Spinal cord (tissue), 10 donors: ENCODE data around the gene PHLPP1. TPM values are rescaled to one million over a fixed set of nuclear protein-coding genes. Genes with fewer than 3 reads are reported as not detected.
A peak's percentile ranks its signal among the peaks of the same experiment; 100 is the strongest.

ENCODE experiments used
- DNase-seq, 6 donors: peaks; one replicate each; pipeline versions ENCODE4 v3.0.0 to v3.0.0-alpha.2; 2013 to 2015; ENCODE audit warnings: low spot score in 6 of 6, low read depth in 4 of 6
- H3K27ac ChIP-seq: one replicate; pipeline ENCODE4 v1.5.1; 2013; ENCODE audit warnings: low read depth, low read length, control low read depth
- H3K27me3 ChIP-seq: one replicate; pipeline ENCODE4 v1.6.1; 2013; ENCODE audit warnings: low read length; ENCODE audit not compliant: control insufficient read depth, insufficient read depth
- H3K36me3 ChIP-seq: one replicate; pipeline ENCODE4 v1.6.1; 2013; ENCODE audit warnings: low read length; ENCODE audit not compliant: control insufficient read depth, insufficient read depth
- H3K4me1 ChIP-seq: one replicate; pipeline ENCODE4 v1.6.1; 2013; ENCODE audit warnings: low read length; ENCODE audit not compliant: control insufficient read depth, insufficient read depth
- H3K4me3 ChIP-seq: one replicate; pipeline ENCODE4 v1.5.1; 2013; ENCODE audit warnings: low read depth, low read length, control low read depth
- H3K9me3 ChIP-seq: one replicate; pipeline ENCODE4 v1.6.1; 2013; ENCODE audit warnings: low read length; ENCODE audit not compliant: control insufficient read depth, insufficient read depth
- WGBS: methylation state at CpG from one replicate; pipeline ENCODE4 v1.1.5; 2013; ENCODE audit warnings: missing lambda C conversion rate; ENCODE audit not compliant: insufficient coverage; 5-methylcytosine and 5-hydroxymethylcytosine counted together
- polyA plus RNA-seq, 2 donors: library from polyadenylated mRNA; unstranded; fragments of 120-200 nt; gene quantifications; one replicate each; pipeline ENCODE4 v1.2.1, GENCODE V29; 2013; ENCODE audit not compliant: insufficient read length in 2 of 2
- total RNA-seq, 2 donors: library from RNA; depleted of rRNA in 1 of 2; stranded (reverse); fragments of 120-200 nt in 1 of 2; fragments of >200 nt in 1 of 2; gene quantifications; one replicate each; pipeline versions ENCODE4 v1.2.3 to v1.2.4, GENCODE V29; 2013 to 2014
- donor health status: healthy.

Gene PHLPP1
- total and polyA plus RNA-seq, 4 donors = 31.9 to 62.2 (median 47.5) TPM

DNA sequence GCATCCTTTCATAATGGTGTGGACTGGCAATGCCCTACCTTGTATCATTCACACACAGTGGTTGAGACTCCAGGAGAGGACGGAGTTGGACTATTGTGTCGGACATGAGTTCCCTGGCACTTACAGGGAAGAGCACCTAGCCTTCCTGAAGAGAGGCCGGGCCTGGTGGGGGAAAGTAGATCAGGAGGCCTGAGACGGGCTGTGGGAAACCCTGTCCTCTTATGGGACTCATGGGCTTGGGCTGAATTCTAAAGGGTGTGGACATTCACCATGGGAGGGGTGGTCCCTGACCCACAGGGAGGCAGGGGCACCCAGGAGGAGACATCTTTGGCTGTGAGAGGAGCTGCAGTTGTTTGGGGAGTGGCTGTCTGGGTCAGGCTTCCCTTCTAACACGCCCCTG, 286.5 kb downstream of the PHLPP1 start:
- H3K4me1 ChIP-seq = no peaks in the 10 kb centered on the region
- H3K27ac ChIP-seq = no peak overlapping the region
- no peaks in the 10 kb centered on the region for H3K27me3 ChIP-seq
- no peaks in the 10 kb centered on the region for H3K9me3 ChIP-seq
- no peak overlapping the region for H3K4me3 ChIP-seq
- H3K36me3 ChIP-seq = no peaks in the 10 kb centered on the region
- WGBS = 94% methylated on average over 5 of the region's 5 CpGs
- DNase-seq = no peak

DNA sequence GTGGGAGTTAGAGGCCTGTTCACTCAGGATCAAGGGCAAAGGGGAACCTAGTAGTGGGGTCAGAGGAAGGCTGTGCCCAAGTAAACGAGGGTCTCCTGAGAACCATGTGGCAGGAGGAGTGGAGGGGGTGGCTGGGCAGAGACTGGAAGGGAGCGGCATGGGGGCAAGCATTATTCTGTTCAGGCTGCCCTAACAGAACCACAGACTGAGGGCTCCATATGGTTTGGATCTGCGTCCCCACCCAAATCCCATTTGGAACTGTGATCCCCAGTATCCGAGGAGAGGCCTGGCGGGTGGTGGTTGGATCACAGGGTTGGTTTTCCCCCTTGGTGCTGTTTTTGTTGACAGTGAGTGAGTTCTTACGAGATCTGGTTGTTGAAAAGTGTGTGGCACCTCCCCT, 287.0 kb downstream of the PHLPP1 start:
- DNase-seq = no peak
- Histone ChIP-seq H3K27me3 (no peaks in the 10 kb centered on the region), H3K27ac (no peak overlapping the region), H3K36me3 (no peaks in the 10 kb centered on the region), H3K9me3 (no peaks in the 10 kb centered on the region), H3K4me3 (no peak overlapping the region), H3K4me1 (no peaks in the 10 kb centered on the region)
- WGBS = 92% methylated on average over 4 of the region's 6 CpGs

DNA sequence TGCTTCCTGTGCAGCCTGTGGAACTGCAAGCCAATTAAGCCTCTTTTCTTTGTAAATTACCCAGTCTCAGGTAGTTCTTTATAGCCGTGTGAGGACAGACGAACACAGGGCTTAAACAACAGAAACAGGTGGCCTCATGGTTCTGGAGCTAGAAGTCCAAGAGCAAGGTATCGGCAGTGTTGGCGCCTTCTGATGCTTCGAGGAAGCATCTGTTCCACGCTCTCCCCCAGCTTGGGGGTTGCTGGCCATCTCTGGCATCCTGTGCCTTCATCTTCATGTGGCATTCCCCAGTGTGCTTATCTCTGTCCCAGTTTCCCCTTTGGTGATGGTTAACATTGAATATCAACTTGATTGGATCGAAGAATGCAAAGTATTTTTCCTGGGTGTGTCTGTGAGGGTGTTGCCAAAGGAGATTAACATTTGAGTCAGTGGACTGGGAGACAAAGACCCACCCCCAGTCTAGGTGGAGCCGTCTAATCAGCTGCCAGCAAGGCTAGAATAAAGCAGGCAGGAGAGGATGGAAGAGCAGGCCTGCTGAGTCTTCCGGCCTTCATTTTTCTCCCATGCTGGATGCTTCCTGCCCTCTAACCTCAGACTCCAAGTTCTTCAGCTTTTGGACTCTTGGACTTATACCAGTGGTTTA, 287.6 kb downstream of the PHLPP1 start:
- DNase-seq = no peak
- Histone ChIP-seq H3K27me3 (no peaks in the 10 kb centered on the region), H3K9me3 (no peaks in the 10 kb centered on the region), H3K36me3 (no peaks in the 10 kb centered on the region), H3K27ac (no peak overlapping the region), H3K4me3 (no peak overlapping the region), H3K4me1 (no peaks in the 10 kb centered on the region)
- WGBS = 95% methylated on average over 8 of the region's 9 CpGs

DNA sequence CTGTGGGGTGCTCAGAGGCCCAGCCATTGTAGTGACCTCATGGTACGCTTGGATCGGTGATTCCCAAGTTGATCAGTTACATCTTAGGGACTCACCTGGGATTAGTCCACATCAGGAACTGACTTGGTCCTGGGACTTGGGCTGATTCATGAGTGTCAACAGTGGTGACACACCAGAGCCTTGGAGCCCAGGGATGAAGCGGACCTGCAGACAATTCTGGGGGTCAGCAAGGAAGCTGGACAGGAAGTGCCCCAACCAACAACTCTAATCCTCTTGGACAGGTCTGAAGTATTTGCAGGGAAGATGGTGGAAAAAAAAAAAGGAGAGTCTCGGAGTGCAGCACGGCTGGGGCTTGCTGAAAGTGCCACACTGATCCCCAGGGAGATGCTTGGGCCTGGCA, 288.6 kb downstream of the PHLPP1 start:
- Histone ChIP-seq H3K4me3 (no peak overlapping the region), H3K27ac (no peak overlapping the region), H3K27me3 (no peaks in the 10 kb centered on the region), H3K9me3 (no peaks in the 10 kb centered on the region), H3K4me1 (no peaks in the 10 kb centered on the region), H3K36me3 (no peaks in the 10 kb centered on the region)
- no peak for DNase-seq
- WGBS = 96% methylated on average over 3 of the region's 5 CpGs

DNA sequence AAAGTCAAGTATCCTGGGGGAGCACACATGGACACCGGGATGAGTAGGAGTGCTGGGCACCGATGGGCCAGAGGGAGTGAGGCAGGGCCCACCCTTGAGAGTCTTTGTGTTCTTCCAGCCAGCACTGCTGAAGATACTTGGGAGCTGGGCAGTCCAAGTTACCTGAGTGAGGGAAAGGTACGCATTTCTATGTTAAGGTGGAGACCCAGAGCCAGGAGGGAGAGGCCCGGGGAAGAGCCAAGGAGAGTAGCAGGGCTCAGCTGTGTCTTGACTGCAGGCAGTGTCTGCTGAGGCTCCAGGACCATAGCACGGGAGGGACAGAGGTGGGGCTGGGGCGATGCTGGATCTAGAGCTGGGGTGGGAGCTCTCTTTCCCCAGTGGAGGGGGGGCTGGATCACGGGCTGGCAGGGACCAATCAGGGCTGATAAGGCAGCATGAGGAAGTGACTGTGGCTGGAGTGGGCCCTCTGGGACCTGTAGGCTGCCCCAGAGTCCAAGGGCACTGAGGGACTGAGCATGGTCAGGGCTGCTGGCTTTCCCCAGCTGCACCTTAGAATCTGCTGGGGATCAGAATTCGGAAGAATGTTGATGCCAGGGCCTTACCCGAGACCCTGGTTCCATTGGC, 289.2 kb downstream of the PHLPP1 start:
- no peak for DNase-seq
- Histone ChIP-seq H3K4me3 (no peak overlapping the region), H3K4me1 (no peaks in the 10 kb centered on the region), H3K36me3 (no peaks in the 10 kb centered on the region), H3K27ac (no peak overlapping the region), H3K27me3 (no peaks in the 10 kb centered on the region), H3K9me3 (no peaks in the 10 kb centered on the region)
- WGBS = 88% methylated on average over 9 of the region's 9 CpGs

DNA sequence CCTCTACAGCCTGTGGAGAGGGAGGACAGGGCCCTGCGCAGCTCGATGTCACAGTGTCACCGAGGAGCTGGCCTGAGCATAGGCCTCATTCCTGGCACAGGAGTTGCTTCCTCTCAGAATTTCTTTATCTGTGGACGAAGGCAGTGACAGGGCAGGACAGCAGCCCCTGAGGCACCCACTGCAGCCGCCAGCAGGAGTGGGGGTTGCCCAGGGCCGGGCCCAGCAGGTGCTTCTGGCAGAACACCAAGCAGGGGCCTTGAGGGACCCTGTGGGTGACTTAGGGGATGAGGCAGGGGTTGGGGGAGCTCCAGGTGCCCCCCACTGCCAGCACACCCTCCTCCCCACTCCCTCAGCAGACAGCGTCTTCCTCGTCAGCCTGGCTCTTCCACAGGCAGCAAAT, 290.0 kb downstream of the PHLPP1 start:
- WGBS = 81% methylated on average over 8 of the region's 8 CpGs
- Histone ChIP-seq H3K4me3 (no peak overlapping the region), H3K27ac (no peak overlapping the region), H3K4me1 (no peaks in the 10 kb centered on the region), H3K27me3 (no peaks in the 10 kb centered on the region), H3K9me3 (no peaks in the 10 kb centered on the region), H3K36me3 (no peaks in the 10 kb centered on the region)
- no peak for DNase-seq

DNA sequence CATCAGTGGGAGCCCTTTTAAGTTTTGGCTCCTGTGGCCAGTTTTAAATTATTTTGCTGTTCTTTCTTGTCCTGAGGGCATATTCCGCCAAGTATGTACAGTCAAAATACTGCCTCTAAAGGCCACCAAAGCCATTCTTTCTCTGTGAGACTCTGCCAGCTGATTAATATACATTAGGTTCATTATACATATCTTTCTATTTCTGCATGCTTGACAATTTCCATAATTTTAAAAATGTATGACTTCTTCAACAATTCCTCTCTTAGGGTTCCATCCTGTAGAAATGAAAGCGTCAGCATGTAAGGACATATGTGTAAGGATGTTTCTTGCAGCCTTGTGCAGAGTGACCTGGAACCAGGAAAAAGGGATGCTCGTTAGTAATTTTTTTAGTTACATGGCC, 291.9 kb downstream of the PHLPP1 start:
- Histone ChIP-seq H3K4me3 (no peak overlapping the region), H3K9me3 (no peaks in the 10 kb centered on the region), H3K36me3 (no peaks in the 10 kb centered on the region), H3K27me3 (no peaks in the 10 kb centered on the region), H3K4me1 (no peaks in the 10 kb centered on the region), H3K27ac (no peak overlapping the region)
- WGBS = 83% methylated on average over 1 of the region's 3 CpGs
- DNase-seq = peak in 1 of 6 donors; percentile 25

DNA sequence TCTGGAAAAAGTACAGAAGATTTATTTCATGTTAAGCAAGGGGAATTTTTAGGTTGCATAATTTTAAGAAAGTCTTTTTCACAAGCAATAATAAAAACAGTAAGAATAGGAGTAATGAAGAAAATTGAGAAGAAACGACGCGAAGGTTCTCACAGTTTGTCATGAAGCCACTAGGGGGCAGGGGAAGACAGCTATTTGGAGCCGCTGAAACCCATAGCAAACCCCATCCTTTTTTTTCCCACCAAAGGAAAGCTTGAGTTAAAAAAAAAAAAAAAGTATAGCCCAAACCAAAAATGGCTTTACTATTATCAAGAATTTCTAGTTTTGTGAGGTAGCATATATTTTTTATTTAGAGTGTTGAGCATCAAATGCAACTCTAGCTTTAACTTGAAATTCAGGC, 300.9 kb downstream of the PHLPP1 start:
- no peaks in the 10 kb centered on the region for H3K27me3 ChIP-seq
- H3K4me1 ChIP-seq = no peaks in the 10 kb centered on the region
- no peak overlapping the region for H3K27ac ChIP-seq
- no CpG with 5 or more reads among the region's 4 CpGs for WGBS
- no peaks in the 10 kb centered on the region for H3K36me3 ChIP-seq
- H3K9me3 ChIP-seq = peaks cover 3% of the 10 kb centered on the region
- peak; percentile 24 to 95 (median 73) for DNase-seq
- no peak overlapping the region for H3K4me3 ChIP-seq

DNA sequence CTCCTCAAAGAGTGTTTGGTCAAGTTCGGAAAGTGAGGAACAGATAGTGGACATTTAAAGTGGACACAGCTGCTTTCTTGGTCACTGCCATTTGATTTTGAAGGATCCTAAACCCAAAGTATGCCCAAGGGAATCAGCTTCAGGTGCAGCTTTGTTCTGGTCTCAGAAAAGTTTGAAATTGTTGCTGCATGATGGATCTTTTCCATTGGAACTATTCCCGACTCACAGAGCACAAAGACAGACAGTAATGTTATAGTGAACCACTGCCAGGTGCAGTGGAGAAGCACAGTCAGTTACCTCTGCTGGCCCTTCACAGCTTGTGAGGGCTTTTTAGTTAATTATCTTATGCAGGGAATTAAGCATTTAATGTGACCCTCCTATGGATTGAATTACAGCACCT, 301.7 kb downstream of the PHLPP1 start:
- Histone ChIP-seq H3K4me1 (no peaks in the 10 kb centered on the region), H3K27ac (no peak overlapping the region), H3K4me3 (no peak overlapping the region), H3K36me3 (no peaks in the 10 kb centered on the region), H3K27me3 (no peaks in the 10 kb centered on the region), H3K9me3 (peaks cover 3% of the 10 kb centered on the region)
- no peak for DNase-seq
- 100% methylated on average over 1 of the region's 2 CpGs for WGBS

DNA sequence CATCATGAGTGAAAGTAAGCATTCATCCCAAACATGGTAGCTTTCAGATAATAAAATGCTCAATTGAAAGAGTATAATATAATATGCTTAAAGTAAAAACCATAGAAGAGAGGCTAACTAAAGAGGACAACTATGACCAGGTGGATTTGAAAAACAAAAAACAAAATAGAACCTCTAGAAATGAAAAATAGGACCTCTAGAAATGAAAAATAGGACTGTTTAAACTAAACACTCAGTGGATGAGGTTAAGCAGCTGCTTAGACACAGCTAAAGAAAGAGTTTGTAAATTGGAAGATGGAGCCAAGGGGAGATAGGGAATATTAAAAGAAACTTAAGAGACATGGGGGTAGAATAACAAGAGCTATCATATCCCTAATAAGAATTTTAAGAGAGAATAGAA, 302.6 kb downstream of the PHLPP1 start:
- DNase-seq = no peak
- Histone ChIP-seq H3K4me1 (no peaks in the 10 kb centered on the region), H3K36me3 (no peaks in the 10 kb centered on the region), H3K27me3 (no peaks in the 10 kb centered on the region), H3K4me3 (no peak overlapping the region), H3K27ac (no peak overlapping the region), H3K9me3 (peaks cover 3% of the 10 kb centered on the region)
